ENCODE measurements around the gene GSK3B.

The GSK3B gene

DNA sequence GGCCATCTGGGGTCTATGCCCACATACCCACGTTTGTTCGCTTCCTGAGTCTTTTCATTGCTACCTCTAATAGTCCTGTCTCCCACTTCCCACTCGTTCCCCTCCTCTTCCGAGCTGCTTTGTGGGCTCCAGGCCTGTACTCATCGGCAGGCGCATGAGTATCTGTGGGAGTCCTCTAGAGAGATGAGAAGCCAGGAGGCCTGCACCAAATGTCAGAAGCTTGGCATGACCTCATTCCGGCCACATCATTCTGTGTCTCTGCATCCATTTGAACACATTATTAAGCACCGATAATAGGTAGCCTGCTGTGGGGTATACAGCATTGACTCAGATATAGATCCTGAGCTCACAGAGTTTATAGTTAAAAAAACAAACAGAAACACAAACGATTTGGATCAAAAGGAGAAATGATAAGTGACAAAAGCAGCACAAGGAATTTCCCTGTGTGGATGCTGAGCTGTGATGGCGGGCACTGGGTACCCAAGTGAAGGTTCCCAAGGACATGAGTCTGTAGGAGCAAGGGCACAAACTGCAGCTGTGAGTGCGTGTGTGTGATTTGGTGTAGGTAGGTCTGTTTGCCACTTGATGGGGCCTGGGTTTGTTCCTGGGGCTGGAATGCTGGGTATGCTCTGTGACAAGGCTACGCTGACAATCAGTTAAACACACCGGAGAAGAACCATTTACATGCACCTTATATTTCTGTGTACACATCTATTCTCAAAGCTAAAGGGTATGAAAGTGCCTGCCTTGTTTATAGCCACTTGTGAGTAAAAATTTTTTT lies 276.5 kb downstream of the GSK3B start:
- no peak for DNase-seq (ENCODE audit: low spot score)

DNA sequence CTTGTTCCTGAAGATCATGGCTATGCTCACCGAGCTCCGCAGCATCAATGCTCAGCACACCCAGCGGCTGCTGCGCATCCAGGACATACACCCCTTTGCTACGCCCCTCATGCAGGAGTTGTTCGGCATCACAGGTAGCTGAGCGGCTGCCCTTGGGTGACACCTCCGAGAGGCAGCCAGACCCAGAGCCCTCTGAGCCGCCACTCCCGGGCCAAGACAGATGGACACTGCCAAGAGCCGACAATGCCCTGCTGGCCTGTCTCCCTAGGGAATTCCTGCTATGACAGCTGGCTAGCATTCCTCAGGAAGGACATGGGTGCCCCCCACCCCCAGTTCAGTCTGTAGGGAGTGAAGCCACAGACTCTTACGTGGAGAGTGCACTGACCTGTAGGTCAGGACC lies 277.2 kb downstream of the GSK3B start:
- DNase-seq (ENCODE audit: low spot score): no peak

DNA sequence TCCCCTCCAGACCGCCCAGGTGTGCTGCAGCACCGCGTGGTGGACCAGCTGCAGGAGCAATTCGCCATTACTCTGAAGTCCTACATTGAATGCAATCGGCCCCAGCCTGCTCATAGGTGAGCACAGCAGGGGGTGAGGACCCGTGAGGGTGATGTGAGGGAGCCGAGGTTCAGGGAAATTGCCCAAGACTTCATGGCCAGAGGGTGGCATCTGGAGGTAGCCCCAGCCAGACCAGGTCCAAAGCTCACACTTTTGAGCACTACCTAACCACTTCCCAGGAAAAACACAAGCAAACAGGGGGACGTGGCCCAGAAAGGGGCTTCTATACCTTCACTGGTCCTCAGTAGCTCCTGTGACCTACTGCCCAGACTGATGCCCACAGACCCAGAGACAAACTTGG lies 278.5 kb downstream of the GSK3B start:
- no peak for DNase-seq (ENCODE audit: low spot score)

DNA sequence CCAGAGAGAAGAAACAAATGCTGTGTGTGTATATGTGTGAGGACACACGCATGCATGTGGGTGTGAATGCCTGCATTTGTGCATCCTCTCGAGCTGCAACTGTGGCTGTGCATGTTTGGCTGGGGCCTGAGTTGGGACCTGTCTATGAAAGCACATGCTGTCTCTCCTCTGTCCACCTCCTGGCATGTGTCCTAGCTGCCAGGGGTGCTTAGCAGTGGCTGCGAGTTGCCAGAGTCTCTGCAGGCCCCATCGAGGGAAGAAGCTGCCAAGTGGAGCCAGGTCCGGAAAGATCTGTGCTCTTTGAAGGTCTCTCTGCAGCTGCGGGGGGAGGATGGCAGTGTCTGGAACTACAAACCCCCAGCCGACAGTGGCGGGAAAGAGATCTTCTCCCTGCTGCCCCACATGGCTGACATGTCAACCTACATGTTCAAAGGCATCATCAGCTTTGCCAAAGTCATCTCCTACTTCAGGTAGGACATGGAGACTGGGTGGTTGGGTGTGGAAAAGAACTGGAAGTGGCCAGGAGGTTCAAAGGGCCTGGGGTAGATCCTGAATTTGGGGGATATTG lies 281.7 kb downstream of the GSK3B start:
- no peak for DNase-seq (ENCODE audit: low spot score)

DNA sequence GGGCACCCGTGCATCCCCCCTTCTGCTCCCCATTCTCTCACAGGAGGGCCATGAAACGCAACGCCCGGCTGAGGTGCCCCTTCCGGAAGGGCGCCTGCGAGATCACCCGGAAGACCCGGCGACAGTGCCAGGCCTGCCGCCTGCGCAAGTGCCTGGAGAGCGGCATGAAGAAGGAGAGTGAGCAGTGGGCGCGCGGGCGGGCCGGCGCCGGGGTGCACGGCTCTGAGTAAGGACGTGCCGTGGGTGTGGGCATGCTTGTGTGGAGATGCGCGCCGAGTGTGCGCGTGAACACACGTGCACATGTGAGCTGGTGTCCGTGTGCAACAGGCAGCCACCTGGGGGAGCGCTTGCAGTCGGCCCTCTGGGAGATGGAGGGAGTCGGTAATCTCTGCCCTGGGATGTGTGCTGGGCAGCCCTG lies 284.2 kb downstream of the GSK3B start:
- no peak for DNase-seq (ENCODE audit: low spot score)

DNA sequence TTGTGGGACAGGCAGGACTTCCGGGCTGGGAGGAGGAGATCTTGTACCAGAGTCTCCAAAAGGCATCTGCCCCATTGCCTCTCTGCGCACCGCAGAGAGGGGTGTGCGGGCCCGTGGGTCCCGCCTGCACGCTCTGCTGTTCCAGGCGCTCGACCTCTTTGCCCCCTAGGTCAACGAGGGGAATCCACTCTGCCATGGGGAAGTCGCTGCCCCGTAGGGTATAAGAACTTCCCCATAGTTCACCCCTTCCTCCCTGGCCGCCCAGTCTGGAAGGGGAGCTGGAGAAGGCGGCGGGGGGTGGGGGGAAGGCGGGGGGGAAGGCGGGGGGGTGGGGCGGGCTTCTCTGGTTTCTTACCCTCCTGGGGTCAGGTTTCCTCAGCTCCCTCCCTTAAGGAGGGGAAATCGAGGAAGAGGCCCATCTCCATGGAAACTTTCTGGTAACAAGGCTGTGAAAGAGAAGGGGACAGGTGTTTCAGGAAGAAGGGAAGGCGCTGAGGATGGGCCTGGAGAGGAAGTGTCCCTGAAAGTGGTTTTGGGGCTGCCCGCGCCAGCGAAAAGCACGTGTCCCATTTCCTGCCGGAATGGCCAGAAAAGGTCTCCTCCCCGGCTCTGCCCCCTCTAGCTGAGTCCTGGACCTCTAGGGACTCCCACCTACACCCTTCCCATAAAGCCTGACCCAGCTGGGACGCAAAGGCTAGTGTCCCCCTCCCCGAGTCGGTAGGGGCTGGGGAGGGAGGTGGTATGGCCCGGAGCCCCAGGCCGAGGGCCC lies 284.8 kb downstream of the GSK3B start:
- DNase-seq (ENCODE audit: low spot score): no peak

DNA sequence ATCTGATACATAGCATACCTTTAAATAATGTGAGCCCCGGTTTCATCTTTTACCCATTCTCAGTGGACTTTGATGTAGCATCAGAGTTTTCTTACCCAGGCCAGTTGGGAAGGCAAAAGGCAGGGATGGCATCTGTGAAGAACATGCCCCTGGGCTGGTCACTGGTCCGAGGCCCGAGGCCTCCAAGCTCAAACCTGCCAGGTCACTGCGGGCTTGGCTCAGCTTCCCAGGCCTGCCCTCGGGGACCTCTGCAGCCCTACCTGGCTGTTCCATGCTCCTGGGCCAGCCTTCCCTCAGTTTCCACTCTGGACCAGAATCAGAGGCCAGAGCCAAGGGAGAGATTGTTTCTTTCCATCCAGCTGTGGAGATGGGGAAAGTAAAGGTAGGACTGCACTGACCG lies 285.4 kb downstream of the GSK3B start:
- DNase-seq (ENCODE audit: low spot score): no peak

DNA sequence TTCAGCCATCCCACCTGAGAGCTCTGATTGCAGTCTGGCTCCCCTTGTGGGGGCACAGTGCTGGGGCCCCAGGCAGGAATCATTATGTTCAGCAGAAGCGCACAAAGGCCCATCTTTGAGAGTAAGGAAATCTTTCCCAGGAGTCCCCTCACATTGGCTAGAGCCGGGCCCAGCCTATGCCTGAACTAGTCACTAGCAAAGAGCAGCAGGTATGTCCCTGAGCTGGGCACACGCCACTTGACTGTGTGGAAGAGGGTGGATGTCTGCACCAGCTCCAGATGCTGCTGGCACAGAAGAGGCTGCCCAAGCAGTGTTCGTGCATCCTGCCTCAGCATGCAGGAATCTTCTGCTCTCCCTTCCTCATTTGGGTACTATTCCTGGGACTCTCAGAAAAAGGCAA lies 286.0 kb downstream of the GSK3B start:
- no peak for DNase-seq (ENCODE audit: low spot score)

DNA sequence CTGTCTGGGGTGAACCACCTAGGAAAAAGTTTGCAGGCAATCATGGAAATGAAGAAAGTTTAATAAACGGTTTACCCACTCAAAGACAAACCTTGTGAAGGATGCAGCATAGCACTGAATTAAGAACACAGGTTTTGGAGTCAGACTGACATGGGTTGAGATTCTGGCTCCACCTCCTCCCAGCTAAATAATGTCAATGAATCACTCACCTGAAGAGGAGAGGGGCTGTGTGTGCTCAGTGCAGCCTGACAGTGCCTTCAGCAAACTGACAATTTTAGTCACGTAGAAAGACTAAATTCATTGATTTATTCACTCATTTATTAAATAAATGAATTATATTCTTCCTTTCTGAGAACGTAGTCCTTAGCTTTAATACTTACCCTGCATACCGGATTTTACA lies 293.4 kb downstream of the GSK3B start:
- no peak for DNase-seq (ENCODE audit: low spot score)

DNA sequence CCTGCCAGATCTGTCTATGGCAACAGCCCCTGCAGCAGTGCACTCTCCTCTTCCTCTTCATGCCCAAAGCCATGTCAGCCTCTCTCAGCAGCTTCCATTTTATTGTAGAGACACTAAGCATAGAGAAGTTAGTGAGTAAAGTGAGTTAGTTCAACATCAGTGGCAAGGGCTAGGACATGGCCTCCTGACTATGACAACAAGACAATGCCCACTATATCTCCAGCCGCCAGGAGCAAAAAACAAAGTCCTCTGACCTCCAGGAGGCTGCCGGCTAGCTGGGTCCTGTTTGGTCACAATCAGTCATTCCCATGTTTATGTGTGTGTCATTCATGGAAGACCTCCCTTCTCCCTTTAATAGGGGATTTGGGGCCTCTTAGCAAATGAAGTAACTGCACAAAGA lies 297.5 kb downstream of the GSK3B start:
- no peak for DNase-seq (ENCODE audit: low spot score)

DNA sequence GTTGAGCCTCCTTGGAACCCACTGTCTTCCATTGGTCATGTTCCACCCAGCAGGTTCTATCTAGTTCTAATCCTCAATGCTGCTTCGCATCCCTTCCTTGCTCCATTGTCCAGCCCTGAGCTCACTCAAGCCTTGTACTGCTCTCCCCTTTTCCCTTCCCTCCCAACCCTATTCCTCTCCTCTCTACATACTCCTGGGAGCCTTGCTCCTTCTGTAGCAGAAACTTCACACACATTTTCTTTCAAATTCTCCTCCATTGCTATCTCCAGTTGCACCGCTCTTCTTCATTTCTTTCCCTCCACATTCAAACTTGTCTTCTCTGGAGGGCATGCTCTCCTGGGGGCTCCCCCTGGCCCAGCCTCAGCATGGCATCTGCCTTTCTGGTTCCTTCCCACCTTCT lies 297.9 kb downstream of the GSK3B start:
- DNase-seq (ENCODE audit: low spot score): no peak

DNA sequence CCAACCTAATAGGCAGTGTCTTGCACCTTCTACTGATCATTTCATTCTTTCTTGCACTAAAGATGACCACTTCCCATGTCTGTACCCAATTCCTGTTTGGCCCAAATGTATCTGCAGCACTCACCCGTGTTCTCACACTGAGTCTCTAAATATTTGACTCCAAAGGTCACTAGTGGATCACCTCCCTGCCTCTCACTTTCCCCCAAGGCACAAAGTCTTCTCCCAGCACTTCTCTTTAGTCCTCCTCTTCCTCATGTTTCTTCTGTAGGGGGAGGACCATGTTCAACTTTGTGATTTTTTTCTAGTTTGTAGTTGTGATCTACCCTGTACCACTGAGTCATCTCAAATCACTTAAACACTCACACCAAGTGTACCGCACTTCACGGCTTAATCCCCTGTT lies 298.4 kb downstream of the GSK3B start:
- DNase-seq (ENCODE audit: low spot score): no peak

DNA sequence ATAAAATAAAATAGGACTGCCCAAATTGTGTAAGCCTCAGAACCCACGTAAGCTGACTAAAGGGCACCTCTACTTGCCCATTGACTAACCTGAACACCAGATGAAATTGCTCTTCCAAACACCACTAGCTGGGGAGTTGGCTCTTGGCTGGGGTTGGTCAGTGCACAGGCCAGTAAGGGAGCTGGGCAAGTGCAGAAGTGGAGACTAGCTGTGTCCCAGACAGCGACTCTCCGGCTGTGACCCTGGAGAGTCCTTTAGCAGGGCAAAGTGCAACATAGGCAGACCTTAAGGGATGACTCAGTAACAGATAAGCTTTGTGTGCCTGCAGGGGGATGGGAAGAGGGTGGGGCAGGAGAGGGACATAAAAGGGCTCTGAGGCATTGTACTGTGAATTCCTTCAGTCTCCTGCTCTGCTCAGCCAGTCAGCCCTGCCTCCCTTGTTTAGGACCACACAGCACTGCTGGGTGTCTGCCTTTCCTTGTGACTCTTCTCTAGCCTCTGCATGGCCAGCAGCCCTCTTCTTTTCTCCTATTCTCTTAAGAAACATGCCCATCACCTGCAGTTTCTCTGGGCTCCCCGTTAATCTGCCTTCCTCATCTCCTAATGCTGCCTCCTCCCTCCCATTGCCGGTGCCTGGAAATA lies 299.2 kb downstream of the GSK3B start:
- DNase-seq (ENCODE audit: low spot score): peak; percentile 36

DNA sequence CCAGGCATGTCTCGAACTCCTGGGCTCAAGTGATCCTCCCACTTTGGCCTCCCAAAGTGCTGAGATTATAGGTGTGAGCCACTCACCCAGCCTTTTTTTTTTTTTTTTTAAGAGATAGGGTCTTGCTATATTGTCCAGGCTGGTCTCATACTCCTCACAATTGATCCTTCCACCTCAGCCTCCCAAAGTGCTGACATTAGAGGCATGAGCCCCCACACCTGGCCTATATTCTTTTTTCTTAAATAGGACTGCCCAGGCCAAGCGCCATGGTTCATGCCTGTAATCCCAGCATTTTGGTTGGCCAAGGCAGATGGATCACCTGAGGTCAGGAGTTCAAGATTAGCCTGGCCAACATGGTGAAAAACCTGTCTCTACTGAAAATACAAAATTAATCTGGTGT lies 299.8 kb downstream of the GSK3B start:
- no peak for DNase-seq (ENCODE audit: low spot score)

DNA sequence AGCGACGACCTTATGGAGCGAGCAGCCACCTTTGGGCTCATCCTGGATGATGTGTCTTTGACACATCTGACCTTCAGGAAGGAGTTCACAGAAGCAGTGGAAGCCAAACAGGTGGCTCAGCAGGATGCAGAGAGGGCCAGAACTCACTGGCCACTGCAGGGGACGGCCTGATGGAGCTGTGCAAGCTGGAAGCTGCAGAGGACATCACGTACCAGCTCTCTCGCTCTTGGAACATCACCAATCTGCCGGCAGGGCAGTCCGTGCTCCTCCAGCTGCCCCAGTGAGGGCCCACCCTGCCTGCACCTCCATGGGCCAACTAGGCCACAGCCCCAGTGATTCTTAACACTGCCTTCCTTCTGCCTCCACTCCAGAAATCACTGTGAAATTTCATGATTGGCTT lies 302.0 kb downstream of the GSK3B start:
- no peak for DNase-seq (ENCODE audit: low spot score)

DNA sequence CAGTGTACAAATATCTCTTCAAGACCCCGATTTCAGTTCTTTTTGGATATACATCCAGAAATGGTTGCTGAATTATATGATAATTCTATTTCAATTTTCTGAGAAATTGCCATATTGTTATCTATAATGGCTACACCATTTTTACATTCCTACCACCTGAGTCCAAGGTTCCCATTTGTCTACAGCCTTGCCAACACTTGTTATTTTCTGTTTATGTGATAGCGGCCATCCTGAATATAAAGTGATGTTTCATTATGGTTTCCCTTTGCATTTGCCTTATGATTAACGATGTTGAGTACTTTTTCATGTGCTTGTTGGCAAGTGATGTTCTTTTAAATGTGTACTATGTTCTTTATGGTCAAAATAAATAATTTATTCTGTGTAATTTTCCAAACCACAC lies 303.9 kb downstream of the GSK3B start:
- DNase-seq (ENCODE audit: low spot score): no peak

DNA sequence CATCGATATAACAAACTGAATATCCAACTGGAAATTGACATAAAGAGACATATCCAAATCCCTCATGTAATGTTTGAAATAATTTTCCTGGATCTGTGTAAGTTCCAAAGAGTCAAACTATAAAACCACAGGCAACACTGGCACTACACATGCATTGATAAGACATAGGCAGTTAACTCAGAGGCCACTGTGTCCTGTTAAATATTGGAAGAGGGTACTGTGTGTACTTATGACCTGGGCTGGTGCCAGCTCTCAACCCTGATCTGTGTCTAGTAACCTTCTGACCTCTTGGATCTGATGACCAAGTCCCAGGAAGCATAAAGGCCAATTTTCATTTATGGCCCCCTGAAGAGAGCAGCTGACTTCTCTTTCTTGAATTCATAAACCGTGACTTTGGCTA lies 307.8 kb downstream of the GSK3B start:
- DNase-seq (ENCODE audit: low spot score): no peak

DNA sequence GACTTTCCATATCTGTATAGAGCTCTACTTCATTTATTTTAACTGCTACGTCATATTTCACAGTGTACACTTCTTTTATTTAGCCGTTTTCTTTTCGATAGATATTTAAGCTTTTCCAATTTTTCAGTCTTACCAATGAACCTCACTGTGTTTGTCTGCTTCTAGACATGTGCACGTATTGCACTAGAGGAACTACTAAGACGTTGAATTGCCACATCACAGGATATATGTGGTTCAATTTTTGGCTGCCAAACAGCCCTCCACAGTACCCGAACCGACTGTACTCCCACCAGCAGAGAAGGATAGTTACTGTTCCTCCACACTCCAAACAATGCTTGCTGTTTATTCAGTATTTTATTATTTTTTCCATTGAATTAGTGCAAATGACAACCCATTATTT lies 310.4 kb downstream of the GSK3B start:
- no peak for DNase-seq (ENCODE audit: low spot score)

DNA sequence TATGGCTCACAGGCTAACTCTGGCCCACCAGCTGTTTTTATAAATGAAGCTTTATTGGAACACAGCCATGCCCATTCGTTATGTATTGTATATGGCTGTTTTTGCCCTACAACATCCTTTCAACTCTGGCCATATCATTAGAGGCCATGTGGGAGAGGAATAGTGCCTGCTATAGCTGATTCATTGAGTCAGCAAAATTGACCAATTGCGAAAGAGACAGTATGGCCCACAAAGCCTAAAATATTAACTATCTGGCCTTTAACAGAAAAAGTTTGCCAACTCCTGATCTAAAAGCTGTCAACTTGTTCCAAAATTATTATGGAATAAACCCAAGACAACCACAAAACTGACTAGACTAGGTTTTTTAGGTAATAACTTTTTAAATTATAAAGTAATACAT lies 311.0 kb downstream of the GSK3B start:
- DNase-seq (ENCODE audit: low spot score): no peak

DNA sequence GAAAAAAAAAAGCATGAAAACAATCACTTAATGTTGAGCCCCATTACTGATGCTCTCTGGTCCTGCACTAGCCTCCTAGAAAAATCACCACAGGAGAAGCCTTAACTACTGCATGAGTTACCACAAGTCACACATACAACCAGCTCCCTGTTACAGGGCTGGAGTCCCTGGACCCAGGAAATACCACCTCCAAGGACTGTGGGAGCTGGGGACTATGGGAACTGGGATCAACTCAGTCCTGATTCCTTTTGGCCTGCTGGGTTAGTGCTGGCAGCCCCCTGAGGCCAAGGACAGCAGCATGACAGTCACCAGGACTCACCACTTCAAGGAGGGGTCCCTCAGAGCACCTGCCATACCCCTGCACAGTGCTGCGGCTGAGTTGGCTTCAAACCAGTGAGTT lies 311.8 kb downstream of the GSK3B start:
- DNase-seq (ENCODE audit: low spot score): no peak

DNA sequence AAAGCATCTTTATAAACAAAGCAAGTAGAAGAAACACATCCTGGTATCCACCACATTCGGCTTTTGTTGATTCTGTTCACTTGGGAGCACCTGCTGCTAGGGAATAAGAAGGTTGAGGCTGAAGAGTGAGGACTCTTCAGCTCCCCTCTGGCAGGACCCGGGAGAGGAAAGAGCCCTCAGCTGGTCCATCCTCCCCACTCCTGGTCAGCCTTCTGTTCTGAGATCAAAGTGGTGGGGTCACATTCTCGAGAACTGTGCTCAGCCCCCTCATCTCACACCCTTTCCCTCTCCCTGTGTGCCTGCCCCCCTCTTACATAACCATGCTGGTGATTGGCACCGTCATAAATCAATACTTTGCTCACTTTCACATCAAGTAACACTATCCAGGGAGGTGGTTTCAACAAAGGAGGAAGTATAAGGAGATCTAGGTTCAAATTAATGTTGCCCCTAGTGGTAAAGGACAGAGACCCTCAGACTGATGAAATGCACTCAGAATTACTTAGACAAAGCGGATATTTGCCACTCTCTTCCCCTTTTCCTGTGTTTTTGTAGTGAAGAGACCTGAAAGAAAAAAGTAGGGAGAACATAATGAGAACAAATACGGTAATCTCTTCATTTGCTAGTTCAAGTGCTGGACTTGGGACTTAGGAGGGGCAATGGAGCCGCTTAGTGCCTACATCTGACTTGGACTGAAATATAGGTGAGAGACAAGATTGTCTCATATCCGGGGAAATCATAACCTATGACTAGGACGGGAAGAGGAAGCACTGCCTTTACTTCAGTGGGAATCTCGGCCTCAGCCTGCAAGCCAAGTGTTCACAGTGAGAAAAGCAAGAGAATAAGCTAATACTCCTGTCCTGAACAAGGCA lies 312.7 kb downstream of the GSK3B start, which contains the start of gene NR1I2:
Gene NR1I2, plus strand, starts transcription at position 772 of the 869 bp plus-strand sequence.
- no peak for DNase-seq (ENCODE audit: low spot score)

Measured in RKO (cell line).